Uterus (tissue), 4 donors: ENCODE measurements around the gene MISP. TPM values are rescaled to one million over a fixed set of nuclear protein-coding genes. Genes with fewer than 3 reads are reported as not detected.

Source experiments
- DNase-seq, 2 donors: peaks; one replicate each; pipeline ENCODE4 v3.0.0-alpha.2; 2019 to 2020
- H3K27ac ChIP-seq, 2 donors: fragments of 200-600 bp; sonication (generic); 1 replicate in 1 of 2; 2 replicates in 1 of 2; pipeline ENCODE4 v1.5.1; 2016 to 2018
- H3K27me3 ChIP-seq, 2 donors: fragments of 200-600 bp; sonication (generic); one replicate each; pipeline ENCODE4 v1.5.1; 2018 to 2019; ENCODE audit warnings: control low read depth in 1 of 2
- H3K36me3 ChIP-seq, 2 donors: fragments of 200-600 bp; sonication (generic); one replicate each; pipeline ENCODE4 v1.5.1; 2019; ENCODE audit warnings: control low read depth in 1 of 2
- H3K4me1 ChIP-seq, 2 donors: fragments of 200-600 bp; sonication (generic); one replicate each; pipeline ENCODE4 v1.5.1; 2018 to 2019; ENCODE audit warnings: control low read depth in 1 of 2
- H3K4me3 ChIP-seq, 2 donors: fragments of 200-600 bp; sonication (generic); 1 replicate in 1 of 2; 2 replicates in 1 of 2; pipeline ENCODE4 v1.5.1; 2018 to 2019; ENCODE audit warnings: mild to moderate bottlenecking in 1 of 2
- H3K9me3 ChIP-seq, 2 donors: fragments of 200-600 bp; sonication (generic); one replicate each; pipeline ENCODE4 v1.5.1; 2019; ENCODE audit warnings: control low read depth in 1 of 2
- CTCF ChIP-seq, 4 experiments: fragments of 200-600 bp in 2 of 4; fragments of 450-650 bp in 2 of 4; sonication (generic) in 2 of 4; IDR thresholded peaks; one replicate each; pipeline ENCODE4 v1.5.1; 2016 to 2019; ENCODE audit warnings: antibody characterized with exemption in 4 of 4, mild to moderate bottlenecking in 2 of 4, moderate library complexity in 1 of 4
- POLR2A ChIP-seq, 2 donors: fragments of 450-650 bp; IDR thresholded peaks; one replicate each; pipeline ENCODE4 v1.6.1; 2016; ENCODE audit warnings: antibody characterized with exemption in 2 of 2, mild to moderate bottlenecking in 1 of 2, moderate library complexity in 1 of 2
- intact Hi-C: fragments of 100-400 bp; cut with DNase I; formaldehyde crosslinking; loops from one replicate; pipeline ENCODE4 v1.15.1; 2023; ENCODE audit warnings: low total_unique reads
- total RNA-seq, 4 donors: library from RNA; depleted of rRNA in 3 of 4; stranded (reverse); fragments of >200 nt in 3 of 4; gene quantifications; one replicate each; pipeline versions ENCODE4 v1.1.0 to v1.2.4, GENCODE V29; 2014 to 2023
- donor health status: DM: yes; HTN: yes; CAD: no.

The MISP gene
- total RNA-seq, 4 donors from 2014 or later, result 0.26 to 5.5 (median 0.39) TPM

DNA sequence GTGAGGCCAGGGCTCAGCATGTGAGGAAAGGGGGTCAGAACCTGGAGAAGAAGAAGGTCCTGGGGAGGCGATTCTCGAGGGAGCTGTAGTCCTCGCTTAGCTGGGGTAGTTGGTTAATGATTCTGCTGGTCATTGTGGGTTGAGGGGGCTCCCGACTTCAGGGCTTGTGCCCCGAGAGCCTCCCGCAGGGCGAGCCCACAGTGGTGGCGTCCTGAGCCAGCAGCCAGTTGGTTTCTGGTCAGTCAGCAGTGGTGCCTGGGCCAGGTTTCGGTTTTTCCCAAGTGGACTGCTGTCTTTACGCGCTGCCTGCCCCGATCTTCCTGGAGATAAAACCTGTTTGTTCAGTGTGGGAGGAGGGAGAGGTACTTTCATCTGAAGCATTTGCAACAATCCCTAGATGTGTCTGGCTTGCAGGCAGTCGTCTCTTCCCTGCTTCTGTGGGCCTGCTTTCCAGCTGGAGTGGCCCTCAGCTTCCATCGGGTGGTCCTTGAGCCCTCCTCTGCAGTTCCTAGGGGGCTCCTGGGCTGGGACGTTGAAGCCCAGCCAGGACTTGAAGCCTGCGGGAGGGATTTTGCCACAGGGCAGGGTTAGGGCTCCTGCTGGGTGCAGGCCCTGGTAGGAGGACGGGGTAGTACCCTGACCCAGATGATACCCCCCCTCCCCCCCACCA lies 49.6 kb downstream of the MISP start:
- peak in 1 of 2 donors; percentile 53 for DNase-seq
- peak overlapping the region; percentile 27 to 41 for H3K27ac ChIP-seq
- H3K4me3 ChIP-seq, result no peak overlapping the region
- H3K9me3 ChIP-seq, result no peaks in the 10 kb centered on the region
- no peaks in the 10 kb centered on the region for H3K36me3 ChIP-seq
- peaks cover 32 to 46% of the 10 kb centered on the region in 2 donors for H3K4me1 ChIP-seq
- intact Hi-C loops, result no loop called here
- TF ChIP-seq POLR2A (IDR thresholded peaks at IDR 0.05) (no peak), CTCF (IDR thresholded peaks at IDR 0.05) (no peak)
- no peaks in the 10 kb centered on the region for H3K27me3 ChIP-seq

GRCh38 chr19:801030-801860 lies 50.3 kb downstream of the MISP start:
- H3K4me1 ChIP-seq, result peaks cover 28 to 46% of the 10 kb centered on the region in 2 donors
- peak; percentile 59 to 64 for DNase-seq

DNA sequence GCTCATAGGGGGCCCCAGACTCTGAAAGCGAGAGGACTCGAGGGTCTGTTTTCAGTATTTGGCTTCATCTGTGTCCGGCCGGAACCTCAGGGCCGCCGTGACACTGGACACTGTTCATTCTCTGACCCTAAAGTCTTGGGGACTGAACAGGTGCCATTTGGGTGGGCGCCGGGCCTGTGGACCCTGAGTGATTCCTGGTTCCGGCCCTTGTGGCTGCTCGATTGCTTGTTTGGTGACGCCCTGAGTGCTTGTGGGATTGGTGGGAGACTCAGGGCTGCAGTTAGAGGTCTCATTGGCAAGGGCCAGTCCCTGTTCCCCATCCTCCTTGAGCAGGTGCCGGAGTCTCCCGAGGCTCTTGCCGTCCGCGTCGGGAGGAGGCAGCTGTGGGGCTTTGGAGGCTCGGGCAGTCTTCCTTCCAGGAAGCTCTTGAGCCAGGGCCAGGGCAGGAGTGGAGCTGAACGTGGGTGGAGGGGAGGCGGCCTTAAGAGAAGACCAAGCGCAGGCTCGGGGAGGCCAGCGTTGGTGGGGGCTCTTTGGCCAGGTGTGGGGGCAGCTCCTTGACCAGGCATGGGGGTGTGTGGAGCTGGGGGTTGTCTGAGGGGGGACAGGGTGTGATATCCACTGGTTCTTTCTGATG lies 51.1 kb downstream of the MISP start:
- Histone ChIP-seq H3K9me3 (no peaks in the 10 kb centered on the region), H3K36me3 (no peaks in the 10 kb centered on the region), H3K4me1 (peaks cover 27 to 46% of the 10 kb centered on the region in 2 donors), H3K27me3 (no peaks in the 10 kb centered on the region), H3K27ac (peak overlapping the region in 1 of 2 donors; percentile 33), H3K4me3 (peak overlapping the region; percentile 10 to 15)
- TF ChIP-seq CTCF (IDR thresholded peaks at IDR 0.05) (no peak), POLR2A (IDR thresholded peaks at IDR 0.05) (no peak)
- intact Hi-C loops, result no loop called here
- peak in 1 of 2 donors; percentile 52 for DNase-seq

More at GRCh38 chr19:801030-801860, 50.3 kb downstream of the MISP start:
- H3K27ac ChIP-seq, result peak overlapping the region; percentile 33 to 41
- H3K4me3 ChIP-seq, result peak overlapping the region in 1 of 2 donors; percentile 15
- no peaks in the 10 kb centered on the region for H3K27me3 ChIP-seq
- no peaks in the 10 kb centered on the region for H3K9me3 ChIP-seq
- intact Hi-C loops, result no loop called here
- no peaks in the 10 kb centered on the region for H3K36me3 ChIP-seq
- TF ChIP-seq POLR2A (IDR thresholded peaks at IDR 0.05) (no peak), CTCF (IDR thresholded peaks at IDR 0.05) (no peak)

GRCh38 chr19:802498-803098 lies 51.7 kb downstream of the MISP start:
- no peak overlapping the region for H3K4me3 ChIP-seq
- no peak for DNase-seq
- H3K9me3 ChIP-seq, result no peaks in the 10 kb centered on the region
- intact Hi-C loops, result no loop called here
- no peak for TF ChIP-seq CTCF (IDR thresholded peaks at IDR 0.05)
- TF ChIP-seq POLR2A (IDR thresholded peaks at IDR 0.05), result no peak
- no peaks in the 10 kb centered on the region for H3K27me3 ChIP-seq
- H3K27ac ChIP-seq, result no peak overlapping the region
- peaks cover 27 to 46% of the 10 kb centered on the region in 2 donors for H3K4me1 ChIP-seq
- H3K36me3 ChIP-seq, result no peaks in the 10 kb centered on the region
